CD4-positive, alpha-beta T cell treated with Interleukin-6 for 4 hours (primary cell): ENCODE measurements around the gene DKKL1.
"Not testable (repeated sequence)": the region's sequence is repeated elsewhere in the genome, so short reads cannot be mapped to it uniquely, and the experiment has no call there.

ENCODE experiments used
- DNase-seq: peaks from one replicate; pipeline ENCODE4 v3.0.0-alpha.2; 2020; ENCODE audit warnings: mixed read lengths

Gene DKKL1

GRCh38 chr19:49362048-49362928 is 1.4 kb upstream of the DKKL1 start, which contains the start of gene TEAD2:
Gene TEAD2, minus strand, starts transcription at chr19:49362416. Its CDS starts 2,341 bp downstream, at chr19:49360075.
- DNase-seq, result peak; percentile 16

GRCh38 chr19:49362929-49363267 is 779 bp upstream of the DKKL1 start:
- DNase-seq, result no peak

GRCh38 chr19:49364083-49364737 is 533 bp downstream of the DKKL1 start:
- DNase-seq, result no peak

- no peak for DNase-seq
Observed at GRCh38 chr19:49366110-49366509, 2.4 kb downstream of the DKKL1 start.

GRCh38 chr19:49368711-49369358 is 5.2 kb downstream of the DKKL1 start:
- no peak for DNase-seq

GRCh38 chr19:49371184-49371583 is 7.5 kb downstream of the DKKL1 start:
- no peak for DNase-seq

- DNase-seq, result not testable (repeated sequence)
Observed at GRCh38 chr19:49373174-49373573, 9.5 kb downstream of the DKKL1 start.

- DNase-seq, result no peak
Observed at GRCh38 chr19:49374665-49375434, 11.2 kb downstream of the DKKL1 start.

- DNase-seq, result no peak
Observed at GRCh38 chr19:49378512-49378911, 14.8 kb downstream of the DKKL1 start.

- DNase-seq, result no peak
Observed at GRCh38 chr19:49380391-49380790, 16.7 kb downstream of the DKKL1 start.

GRCh38 chr19:49382639-49383038 is 19.0 kb downstream of the DKKL1 start:
- no peak for DNase-seq

GRCh38 chr19:49383599-49383998 is 19.9 kb downstream of the DKKL1 start:
- DNase-seq, result no peak

GRCh38 chr19:49387936-49388372 is 24.3 kb downstream of the DKKL1 start, which contains the start of gene KASH5:
Gene KASH5, plus strand, starts transcription at chr19:49388249. Its CDS starts 2,635 bp downstream, at chr19:49390884.
- DNase-seq, result peak; percentile 78

GRCh38 chr19:49389406-49389805 is 25.7 kb downstream of the DKKL1 start:
- no peak for DNase-seq

GRCh38 chr19:49390131-49390928 is 26.7 kb downstream of the DKKL1 start:
- no peak for DNase-seq

- DNase-seq, result no peak
Observed at GRCh38 chr19:49390929-49391359, 27.3 kb downstream of the DKKL1 start.

- DNase-seq, result peak; percentile 88
Observed at GRCh38 chr19:49391581-49392399, 28.1 kb downstream of the DKKL1 start.

- DNase-seq, result no peak
Observed at GRCh38 chr19:49393881-49394280, 30.2 kb downstream of the DKKL1 start.

GRCh38 chr19:49395581-49396407 is 32.1 kb downstream of the DKKL1 start:
- DNase-seq, result no peak
